IMR-90 (cell line): Measurements from ENCODE around the gene HDC. TPM values are rescaled to one million over a fixed set of nuclear protein-coding genes. Genes with fewer than 3 reads are reported as not detected.

Experiments used
- ATAC-seq: fragments of 200-7000 bp; cut with Tn5 transposase; 2 replicates; pipeline ENCODE4 v1.9.1; 2020; ENCODE audit warnings: low read depth, mild to moderate bottlenecking, moderate library complexity
- BruUV-seq: library from RNA; stranded (reverse); fragments of 400-500 nt; replicated peaks from 2 replicates; lab custom pipeline; 2021; lab: Mats Ljungman, UMichigan
- CTCF ChIA-PET: fragments of 300-600 bp; formaldehyde crosslinking; extraction: SDS; loops from one replicate; lab custom pipeline; 2021; ENCODE audit warnings: antibody characterized with exemption; lab: Yijun Ruan, JAX
- POLR2A ChIA-PET: fragments of 300-600 bp; sonication (Branson Sonifier 250); formaldehyde crosslinking; loops from one replicate; lab custom pipeline; 2022; ENCODE audit warnings: antibody characterized with exemption; ENCODE audit not compliant: unreplicated experiment; lab: Charles Lee
- DNase-seq: peaks from one replicate; pipeline ENCODE4 v3.0.0; 2013
- H2AFZ ChIP-seq: replicated peaks from 2 replicates; pipeline ENCODE3; 2013; ENCODE audit warnings: low read length, mild to moderate bottlenecking; ENCODE audit not compliant: poor library complexity
- H2AK5ac ChIP-seq: 2 replicates; pipeline ENCODE4 v1.6.1; 2013; ENCODE audit warnings: low read depth, low read length, inconsistent platforms
- H2AK9ac ChIP-seq: replicated peaks from 2 replicates; pipeline ENCODE3; 2013; ENCODE audit warnings: mild to moderate bottlenecking, low read depth, low read length, moderate library complexity; ENCODE audit not compliant: poor library complexity
- H2BK120ac ChIP-seq: 2 replicates; pipeline ENCODE4 v1.6.1; 2013; ENCODE audit warnings: low read depth, low read length, inconsistent platforms
- H2BK15ac ChIP-seq: 3 replicates; pipeline ENCODE4 v1.6.1; 2013; ENCODE audit warnings: low read depth, low read length, inconsistent platforms
- H2BK20ac ChIP-seq: 2 replicates; pipeline ENCODE4 v1.6.1; 2013; ENCODE audit warnings: low read depth, mild to moderate bottlenecking, inconsistent platforms, low read length, moderate library complexity
- H2BK5ac ChIP-seq: 2 replicates; pipeline ENCODE4 v1.6.1; 2013; ENCODE audit warnings: mild to moderate bottlenecking, low read depth, low read length, inconsistent platforms; ENCODE audit not compliant: poor library complexity, severe bottlenecking
- H3K14ac ChIP-seq: replicated peaks from 2 replicates; pipeline ENCODE4 v1.6.1; 2013; ENCODE audit warnings: low read depth, low read length, inconsistent platforms
- H3K18ac ChIP-seq: 2 replicates; pipeline ENCODE4 v1.6.1; 2013; ENCODE audit warnings: low read depth, low read length, control low read depth
- H3K23ac ChIP-seq: 2 replicates; pipeline ENCODE4 v1.6.1; 2013; ENCODE audit warnings: low read depth, low read length, inconsistent platforms
- H3K27ac ChIP-seq: 2 replicates; pipeline ENCODE4 v1.5.1; 2013; ENCODE audit warnings: mild to moderate bottlenecking, control low read depth, low read length; ENCODE audit not compliant: insufficient read depth
- H3K27me3 ChIP-seq: 2 replicates; pipeline ENCODE4 v1.6.1; 2013; ENCODE audit warnings: low read length; ENCODE audit not compliant: control insufficient read depth, insufficient read depth
- H3K36me3 ChIP-seq: 2 replicates; pipeline ENCODE4 v1.6.1; 2013; ENCODE audit warnings: low read length, mixed read lengths; ENCODE audit not compliant: control insufficient read depth, insufficient read depth
- H3K4ac ChIP-seq: 2 replicates; pipeline ENCODE4 v1.6.1; 2013; ENCODE audit warnings: low read depth, low read length, inconsistent platforms
- H3K4me1 ChIP-seq: 2 replicates; pipeline ENCODE4 v1.6.1; 2013; ENCODE audit warnings: low read length, mixed read lengths; ENCODE audit not compliant: control insufficient read depth, insufficient read depth
- H3K4me2 ChIP-seq: 2 replicates; pipeline ENCODE4 v1.6.1; 2013; ENCODE audit warnings: low read depth, mild to moderate bottlenecking, control low read depth, low read length, moderate library complexity
- H3K4me3 ChIP-seq: 2 replicates; pipeline ENCODE4 v1.5.1; 2013; ENCODE audit warnings: low read depth, mild to moderate bottlenecking, control low read depth, low read length, moderate library complexity; ENCODE audit not compliant: insufficient read depth
- H3K56ac ChIP-seq: 2 replicates; pipeline ENCODE4 v1.6.1; 2013; ENCODE audit warnings: low read length, inconsistent platforms; ENCODE audit not compliant: insufficient read depth; ENCODE audit errors: extremely low read depth
- H3K79me1 ChIP-seq, 2 experiments: 2 replicates each; pipeline ENCODE4 v1.6.1; 2013; ENCODE audit warnings: low read length in 2 of 2, inconsistent platforms in 1 of 2, low read depth in 1 of 2
- H3K9ac ChIP-seq: 2 replicates; pipeline ENCODE4 v1.6.1; 2013; ENCODE audit warnings: low read depth, low read length, control low read depth
- H3K9me1 ChIP-seq: 2 replicates; pipeline ENCODE4 v1.6.1; 2013; ENCODE audit warnings: low read length, inconsistent platforms; ENCODE audit not compliant: insufficient read depth
- H3K9me3 ChIP-seq: 2 replicates; pipeline ENCODE4 v1.6.1; 2013; ENCODE audit warnings: low read length; ENCODE audit not compliant: control insufficient read depth, insufficient read depth
- H4K20me1 ChIP-seq: 2 replicates; pipeline ENCODE4 v1.6.1; 2013; ENCODE audit warnings: low read length, inconsistent platforms; ENCODE audit not compliant: insufficient read depth
- H4K5ac ChIP-seq: 2 replicates; pipeline ENCODE4 v1.6.1; 2013; ENCODE audit warnings: mild to moderate bottlenecking, low read depth, low read length, control low read depth
- H4K8ac ChIP-seq, 2 experiments: 2 replicates each; pipeline ENCODE4 v1.6.1; 2013; ENCODE audit warnings: low read depth in 2 of 2, low read length in 2 of 2, control low read depth in 1 of 2, inconsistent platforms in 1 of 2
- H4K91ac ChIP-seq: 2 replicates; pipeline ENCODE4 v1.6.1; 2013; ENCODE audit warnings: low read depth, low read length, inconsistent platforms; ENCODE audit not compliant: insufficient read depth
- CHD1 ChIP-seq: IDR thresholded peaks from 2 replicates; pipeline ENCODE4 v1.6.1; 2012; ENCODE audit warnings: low read depth, low read length, improper control_type of control experiment
- MAFK ChIP-seq: IDR thresholded peaks from 2 replicates; pipeline ENCODE4 v1.6.1; 2012; ENCODE audit warnings: low read depth, low read length, improper control_type of control experiment
- NFE2L2 ChIP-seq: fragments of 150-350 bp; IDR thresholded peaks from 2 replicates; pipeline ENCODE4 v1.6.1; 2016; ENCODE audit warnings: low read depth, mild to moderate bottlenecking, low read length
- RAD21 ChIP-seq: IDR thresholded peaks from 2 replicates; pipeline ENCODE4 v1.6.1; 2012; ENCODE audit warnings: low read length, improper control_type of control experiment
- RCOR1 ChIP-seq: IDR thresholded peaks from 2 replicates; pipeline ENCODE4 v1.6.1; 2012; ENCODE audit warnings: mild to moderate bottlenecking, low read length, improper control_type of control experiment; ENCODE audit not compliant: insufficient replicate concordance
- WGBS, 2 experiments: methylation state at CpG; one replicate each; pipeline versions ENCODE4 v1.1.5 to v1.1.7; 2013; ENCODE audit warnings: missing lambda C conversion rate in 2 of 2; ENCODE audit not compliant: insufficient read length in 1 of 2; ENCODE audit errors: extremely low coverage in 2 of 2; 5-methylcytosine and 5-hydroxymethylcytosine counted together
- dilution Hi-C: fragments of 300-500 bp; cut with HindIII; formaldehyde crosslinking; loops from one replicate; pipeline ENCODE4 v1.14.3; 2018; ENCODE audit warnings: low sequenced_read_pairs; ENCODE audit not compliant: unreplicated experiment
- in situ Hi-C: fragments of 300-500 bp; cut with MboI; formaldehyde crosslinking; loops from 3 replicates; pipeline ENCODE4 v1.14.3; 2019; ENCODE audit warnings: low sequenced_read_pairs, inconsistent platforms, mixed read lengths
- intact Hi-C: fragments of 100-400 bp; cut with micrococcal nuclease; formaldehyde crosslinking; loops from 2 replicates; pipeline ENCODE4 v1.10.0; 2022
- polyA plus RNA-seq, 3 experiments: library from polyadenylated mRNA; depleted of rRNA; stranded (reverse); fragments of >200 nt; gene quantifications; 2 replicates each; pipeline ENCODE4 v1.2.3, GENCODE V29; 2012; ENCODE audit warnings: low replicate concordance in 1 of 3
- total RNA-seq: library from RNA; depleted of rRNA; stranded (reverse); fragments of >200 nt; gene quantifications from 2 replicates; pipeline ENCODE4 v1.2.3, GENCODE V29; 2012
- TF ChIP-seq, protein P1 (sequence below): conservative IDR thresholded peaks from 2 replicates; pipeline ENCODE4 v1.5.1; 2012; ENCODE audit warnings: mild to moderate bottlenecking, low read depth, low read length, improper control_type of control experiment
- TF ChIP-seq, protein P2 (sequence below): fragments of 150-350 bp; IDR thresholded peaks from 2 replicates; pipeline ENCODE4 v1.6.1; 2016; ENCODE audit warnings: low read depth, mild to moderate bottlenecking, low read length, moderate library complexity, borderline replicate concordance

Gene HDC
- total and polyA plus RNA-seq, 2 of the 4 experiments (the other 2 are of a cell fraction) = not detected

GRCh38 chr15:50206020-50206419 lies 59.5 kb downstream of the HDC start:
- dilution Hi-C loops = no loop called here
- WGBS, 2 experiments = no CpG with 5 or more reads among the region's 5 CpGs

More at GRCh38 chr15:50206020-50206419, 59.5 kb downstream of the HDC start:
- H2AK5ac ChIP-seq = no peak overlapping the region
- no peak overlapping the region for H3K27ac ChIP-seq
- no peak overlapping the region for H2AFZ ChIP-seq
- in situ Hi-C loops = no loop called here
- H2BK120ac ChIP-seq = no peak overlapping the region
- no peak overlapping the region for H2BK5ac ChIP-seq
- no peak overlapping the region for H4K91ac ChIP-seq
- H3K9me3 ChIP-seq = no peaks in the 10 kb centered on the region
- no peak overlapping the region for H2AK9ac ChIP-seq
- H4K20me1 ChIP-seq = no peaks in the 10 kb centered on the region
- no TSS peak for BruUV-seq
- H3K56ac ChIP-seq = no peak overlapping the region
- no peaks in the 10 kb centered on the region; the same call in 1 of the 2 replicates for H3K27me3 ChIP-seq
- H3K9ac ChIP-seq = no peak overlapping the region
- no peak overlapping the region for H4K5ac ChIP-seq
- no peak overlapping the region for H3K4me3 ChIP-seq
- ChIA-PET CTCF (no interaction called here), POLR2A (no interaction called here)
- no peaks in the 10 kb centered on the region for H3K79me1 ChIP-seq
- H3K23ac ChIP-seq = no peak overlapping the region
- H2BK20ac ChIP-seq = no peak overlapping the region
- no peak for ATAC-seq
- no peaks in the 10 kb centered on the region; the same call in 1 of the 2 replicates for H3K9me1 ChIP-seq
- no peak overlapping the region for H3K4me2 ChIP-seq
- H2BK15ac ChIP-seq = no peak overlapping the region
- no peak overlapping the region for H3K4ac ChIP-seq
- no peaks in the 10 kb centered on the region for H3K4me1 ChIP-seq
- intact Hi-C loops = no loop called here
- H4K8ac ChIP-seq = no peak overlapping the region
- TF ChIP-seq NFE2L2 = no peak
- TF ChIP-seq, protein P1, sequence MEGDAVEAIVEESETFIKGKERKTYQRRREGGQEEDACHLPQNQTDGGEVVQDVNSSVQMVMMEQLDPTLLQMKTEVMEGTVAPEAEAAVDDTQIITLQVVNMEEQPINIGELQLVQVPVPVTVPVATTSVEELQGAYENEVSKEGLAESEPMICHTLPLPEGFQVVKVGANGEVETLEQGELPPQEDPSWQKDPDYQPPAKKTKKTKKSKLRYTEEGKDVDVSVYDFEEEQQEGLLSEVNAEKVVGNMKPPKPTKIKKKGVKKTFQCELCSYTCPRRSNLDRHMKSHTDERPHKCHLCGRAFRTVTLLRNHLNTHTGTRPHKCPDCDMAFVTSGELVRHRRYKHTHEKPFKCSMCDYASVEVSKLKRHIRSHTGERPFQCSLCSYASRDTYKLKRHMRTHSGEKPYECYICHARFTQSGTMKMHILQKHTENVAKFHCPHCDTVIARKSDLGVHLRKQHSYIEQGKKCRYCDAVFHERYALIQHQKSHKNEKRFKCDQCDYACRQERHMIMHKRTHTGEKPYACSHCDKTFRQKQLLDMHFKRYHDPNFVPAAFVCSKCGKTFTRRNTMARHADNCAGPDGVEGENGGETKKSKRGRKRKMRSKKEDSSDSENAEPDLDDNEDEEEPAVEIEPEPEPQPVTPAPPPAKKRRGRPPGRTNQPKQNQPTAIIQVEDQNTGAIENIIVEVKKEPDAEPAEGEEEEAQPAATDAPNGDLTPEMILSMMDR = no peak
- no peak for TF ChIP-seq CHD1
- TF ChIP-seq RAD21 = no peak
- TF ChIP-seq, protein P2, sequence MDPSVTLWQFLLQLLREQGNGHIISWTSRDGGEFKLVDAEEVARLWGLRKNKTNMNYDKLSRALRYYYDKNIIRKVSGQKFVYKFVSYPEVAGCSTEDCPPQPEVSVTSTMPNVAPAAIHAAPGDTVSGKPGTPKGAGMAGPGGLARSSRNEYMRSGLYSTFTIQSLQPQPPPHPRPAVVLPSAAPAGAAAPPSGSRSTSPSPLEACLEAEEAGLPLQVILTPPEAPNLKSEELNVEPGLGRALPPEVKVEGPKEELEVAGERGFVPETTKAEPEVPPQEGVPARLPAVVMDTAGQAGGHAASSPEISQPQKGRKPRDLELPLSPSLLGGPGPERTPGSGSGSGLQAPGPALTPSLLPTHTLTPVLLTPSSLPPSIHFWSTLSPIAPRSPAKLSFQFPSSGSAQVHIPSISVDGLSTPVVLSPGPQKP = no peak
- no peak for TF ChIP-seq RCOR1
- no peak for TF ChIP-seq MAFK
- DNase-seq = no peak
- no peak overlapping the region for H3K18ac ChIP-seq
- no peak overlapping the region for H3K14ac ChIP-seq
- no peaks in the 10 kb centered on the region for H3K36me3 ChIP-seq
